ENCODE data around the gene RTN1. TPM values are rescaled to one million over a fixed set of nuclear protein-coding genes. Genes with fewer than 3 reads are reported as not detected.

The RTN1 gene
- total RNA-seq, 1 experiment from 2014 or later: 1.1 TPM

- peak; percentile 82; the same call in 1 of the 2 replicates for TF ChIP-seq CREM (CRISPR knock-in tag; IDR thresholded peaks at IDR 0.05)
- 0 out of 2 replicates have a peak, but pooled peaks have one; percentile 67 for TF ChIP-seq NR3C1 (CRISPR knock-in tag; conservative IDR thresholded peaks at IDR 0.05; ENCODE audit: low read depth)
- 0 out of 2 replicates have a peak, but pooled peaks have one; percentile 52 for TF ChIP-seq CBFB (CRISPR knock-in tag; IDR thresholded peaks at IDR 0.05; ENCODE audit: low read depth)
- no peak for TF ChIP-seq IRF1 (CRISPR knock-in tag; IDR thresholded peaks at IDR 0.05)
- TF ChIP-seq TP53 (CRISPR knock-in tag; IDR thresholded peaks at IDR 0.05): peak; percentile 75; the same call in 1 of the 2 replicates
- no peak for TF ChIP-seq GTF2I (CRISPR knock-in tag; conservative IDR thresholded peaks at IDR 0.05)
- TF ChIP-seq ZNF532 (CRISPR knock-in tag; IDR thresholded peaks at IDR 0.05; ENCODE audit: borderline replicate concordance): no peak
- TF ChIP-seq FOXK1 (CRISPR knock-in tag; IDR thresholded peaks at IDR 0.05): peak; percentile 49; the same call in 1 of the 2 replicates
- TF ChIP-seq, protein P1, sequence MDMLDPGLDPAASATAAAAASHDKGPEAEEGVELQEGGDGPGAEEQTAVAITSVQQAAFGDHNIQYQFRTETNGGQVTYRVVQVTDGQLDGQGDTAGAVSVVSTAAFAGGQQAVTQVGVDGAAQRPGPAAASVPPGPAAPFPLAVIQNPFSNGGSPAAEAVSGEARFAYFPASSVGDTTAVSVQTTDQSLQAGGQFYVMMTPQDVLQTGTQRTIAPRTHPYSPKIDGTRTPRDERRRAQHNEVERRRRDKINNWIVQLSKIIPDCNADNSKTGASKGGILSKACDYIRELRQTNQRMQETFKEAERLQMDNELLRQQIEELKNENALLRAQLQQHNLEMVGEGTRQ (CRISPR knock-in tag; IDR thresholded peaks at IDR 0.05): no peak
- peak; percentile 90; the same call in 1 of the 2 replicates for TF ChIP-seq FOXP1 (CRISPR knock-in tag; IDR thresholded peaks at IDR 0.05; ENCODE audit: borderline replicate concordance)
- TF ChIP-seq ETV6 (CRISPR knock-in tag; IDR thresholded peaks at IDR 0.05): peak; percentile 37; the same call in 1 of the 2 replicates
- TF ChIP-seq, protein P2, sequence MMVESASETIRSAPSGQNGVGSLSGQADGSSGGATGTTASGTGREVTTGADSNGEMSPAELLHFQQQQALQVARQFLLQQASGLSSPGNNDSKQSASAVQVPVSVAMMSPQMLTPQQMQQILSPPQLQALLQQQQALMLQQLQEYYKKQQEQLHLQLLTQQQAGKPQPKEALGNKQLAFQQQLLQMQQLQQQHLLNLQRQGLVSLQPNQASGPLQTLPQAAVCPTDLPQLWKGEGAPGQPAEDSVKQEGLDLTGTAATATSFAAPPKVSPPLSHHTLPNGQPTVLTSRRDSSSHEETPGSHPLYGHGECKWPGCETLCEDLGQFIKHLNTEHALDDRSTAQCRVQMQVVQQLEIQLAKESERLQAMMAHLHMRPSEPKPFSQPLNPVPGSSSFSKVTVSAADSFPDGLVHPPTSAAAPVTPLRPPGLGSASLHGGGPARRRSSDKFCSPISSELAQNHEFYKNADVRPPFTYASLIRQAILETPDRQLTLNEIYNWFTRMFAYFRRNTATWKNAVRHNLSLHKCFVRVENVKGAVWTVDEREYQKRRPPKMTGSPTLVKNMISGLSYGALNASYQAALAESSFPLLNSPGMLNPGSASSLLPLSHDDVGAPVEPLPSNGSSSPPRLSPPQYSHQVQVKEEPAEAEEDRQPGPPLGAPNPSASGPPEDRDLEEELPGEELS (CRISPR knock-in tag; IDR thresholded peaks at IDR 0.05): peak; percentile 76; the same call in 1 of the 2 replicates
- TF ChIP-seq PRRX2 (CRISPR knock-in tag; IDR thresholded peaks at IDR 0.05): no peak
- TF ChIP-seq, protein P3, sequence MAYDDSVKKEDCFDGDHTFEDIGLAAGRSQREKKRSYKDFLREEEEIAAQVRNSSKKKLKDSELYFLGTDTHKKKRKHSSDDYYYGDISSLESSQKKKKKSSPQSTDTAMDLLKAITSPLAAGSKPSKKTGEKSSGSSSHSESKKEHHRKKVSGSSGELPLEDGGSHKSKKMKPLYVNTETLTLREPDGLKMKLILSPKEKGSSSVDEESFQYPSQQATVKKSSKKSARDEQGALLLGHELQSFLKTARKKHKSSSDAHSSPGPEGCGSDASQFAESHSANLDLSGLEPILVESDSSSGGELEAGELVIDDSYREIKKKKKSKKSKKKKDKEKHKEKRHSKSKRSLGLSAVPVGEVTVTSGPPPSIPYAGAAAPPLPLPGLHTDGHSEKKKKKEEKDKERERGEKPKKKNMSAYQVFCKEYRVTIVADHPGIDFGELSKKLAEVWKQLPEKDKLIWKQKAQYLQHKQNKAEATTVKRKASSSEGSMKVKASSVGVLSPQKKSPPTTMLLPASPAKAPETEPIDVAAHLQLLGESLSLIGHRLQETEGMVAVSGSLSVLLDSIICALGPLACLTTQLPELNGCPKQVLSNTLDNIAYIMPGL (CRISPR knock-in tag; IDR thresholded peaks at IDR 0.05): no peak
- no peak for TF ChIP-seq ZNF281 (CRISPR knock-in tag; IDR thresholded peaks at IDR 0.05)
- TF ChIP-seq HMGA2 (CRISPR knock-in tag; IDR thresholded peaks at IDR 0.05): no peak
- no peak for TF ChIP-seq OVOL2 (CRISPR knock-in tag; IDR thresholded peaks at IDR 0.05; ENCODE audit: borderline replicate concordance)
- no peak for TF ChIP-seq ARID4B (CRISPR knock-in tag; IDR thresholded peaks at IDR 0.05; ENCODE audit: borderline replicate concordance)
- no peak; the same call in 1 of the 2 replicates for TF ChIP-seq ZBTB21 (CRISPR knock-in tag; IDR thresholded peaks at IDR 0.05; ENCODE audit: borderline replicate concordance)
Observed at GRCh38 chr14:59630288-59630963, 240.2 kb downstream of the RTN1 start (continued).

Data from WTC11 (cell line).